Measurements from ENCODE around the gene ZNF608.

DNA sequence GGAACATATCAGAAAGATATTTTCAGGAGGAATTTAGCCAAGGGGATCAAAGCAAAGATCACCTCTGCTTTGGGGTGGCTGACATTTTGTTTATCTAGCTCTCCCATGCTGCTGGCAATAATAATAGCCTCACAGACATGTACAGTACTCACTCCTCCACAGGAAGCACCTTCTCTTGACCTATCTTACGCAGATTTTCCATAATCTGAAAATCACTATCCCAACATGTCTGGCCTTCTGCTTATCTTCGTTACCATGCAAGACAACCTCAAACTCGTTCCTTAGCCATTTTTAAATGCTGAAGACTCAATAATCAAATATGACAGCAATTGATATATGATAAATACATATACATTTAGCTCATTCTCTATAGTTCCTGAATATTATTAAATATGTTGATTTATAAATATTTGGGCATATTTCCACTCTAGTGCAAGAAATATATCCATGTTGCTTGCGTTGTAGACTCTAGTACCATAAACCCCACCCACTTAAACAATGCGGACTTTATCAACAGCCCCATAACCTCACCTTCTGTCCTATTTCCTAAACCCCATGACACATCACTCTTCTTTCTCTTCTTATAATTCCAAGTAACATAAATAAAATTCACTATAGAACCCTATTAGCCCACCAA, 18.0 kb downstream of the ZNF608 start:
- no peak for TF ChIP-seq YY1 (IDR thresholded peaks at IDR 0.05; ENCODE audit: insufficient read depth, insufficient read length)
- no peak for TF ChIP-seq SUZ12 (IDR thresholded peaks at IDR 0.05; ENCODE audit: extremely low read depth, insufficient read depth, insufficient read length)
